GM20000 (cell line): ENCODE results near the gene TARM1.
"Not testable (repeated sequence)": the region's sequence is repeated elsewhere in the genome, so short reads cannot be mapped to it uniquely, and the experiment has no call there.

Source experiments
- DNase-seq: peaks from one replicate; pipeline ENCODE4 v3.0.0; 2012; ENCODE audit warnings: low spot score
- CTCF ChIP-seq: IDR thresholded peaks from 2 replicates; pipeline ENCODE4 v1.5.1; 2012; ENCODE audit warnings: mild to moderate bottlenecking, control low read depth; ENCODE audit errors: extremely low read depth, missing control alignments

The TARM1 gene

GRCh38 chr19:54042989-54043388 is 38.2 kb downstream of the TARM1 start:
- no peak for DNase-seq
- no peak for TF ChIP-seq CTCF

- TF ChIP-seq CTCF: no peak
- no peak for DNase-seq
These were observed 39.1 kb downstream of the TARM1 start for GRCh38 chr19:54041969-54042606.

GRCh38 chr19:54040003-54040402 is 41.2 kb downstream of the TARM1 start:
- TF ChIP-seq CTCF: no peak

GRCh38 chr19:54036542-54036941 is 44.6 kb downstream of the TARM1 start:
- DNase-seq: not testable (repeated sequence)

More at GRCh38 chr19:54040003-54040402, 41.2 kb downstream of the TARM1 start:
- no peak for DNase-seq

GRCh38 chr19:54035215-54036178 is 45.7 kb downstream of the TARM1 start:
- DNase-seq: no peak
- no peak for TF ChIP-seq CTCF

- no peak for DNase-seq
- no peak for TF ChIP-seq CTCF
These were observed 50.1 kb downstream of the TARM1 start for GRCh38 chr19:54030895-54031586.

GRCh38 chr19:54029930-54030490 is 51.2 kb downstream of the TARM1 start:
- peak; percentile 52 for TF ChIP-seq CTCF
- peak; percentile 43 for DNase-seq
